Measurements from ENCODE around the gene MBOAT2.

The MBOAT2 gene

DNA sequence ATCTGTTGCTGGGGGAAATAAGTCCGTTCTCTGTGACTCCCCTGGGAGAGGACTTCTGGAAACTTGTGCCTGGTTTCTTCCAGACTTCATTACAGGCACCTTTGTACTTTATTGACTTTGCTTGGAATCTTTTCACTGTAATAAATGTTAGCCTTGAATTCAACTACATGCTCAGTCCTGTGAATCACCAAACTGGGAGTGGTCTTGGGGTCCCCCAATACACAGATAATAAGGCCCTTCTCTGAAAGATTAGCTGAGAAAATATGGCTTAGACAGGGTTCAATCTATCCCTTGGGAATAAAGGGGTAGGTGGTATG lies 117.3 kb downstream of the MBOAT2 start:
- ChIA-PET CTCF (interaction anchor here (0.7 to 0.8 kb wide), 2 partner anchors 8 to 13 kb away, joined by 3 read pairs; no protein-coding TSS in a partner anchor), POLR2A (no interaction called here)
- no peak for DNase-seq (ENCODE audit: low read depth, low spot score)
- TF ChIP-seq, protein P1, sequence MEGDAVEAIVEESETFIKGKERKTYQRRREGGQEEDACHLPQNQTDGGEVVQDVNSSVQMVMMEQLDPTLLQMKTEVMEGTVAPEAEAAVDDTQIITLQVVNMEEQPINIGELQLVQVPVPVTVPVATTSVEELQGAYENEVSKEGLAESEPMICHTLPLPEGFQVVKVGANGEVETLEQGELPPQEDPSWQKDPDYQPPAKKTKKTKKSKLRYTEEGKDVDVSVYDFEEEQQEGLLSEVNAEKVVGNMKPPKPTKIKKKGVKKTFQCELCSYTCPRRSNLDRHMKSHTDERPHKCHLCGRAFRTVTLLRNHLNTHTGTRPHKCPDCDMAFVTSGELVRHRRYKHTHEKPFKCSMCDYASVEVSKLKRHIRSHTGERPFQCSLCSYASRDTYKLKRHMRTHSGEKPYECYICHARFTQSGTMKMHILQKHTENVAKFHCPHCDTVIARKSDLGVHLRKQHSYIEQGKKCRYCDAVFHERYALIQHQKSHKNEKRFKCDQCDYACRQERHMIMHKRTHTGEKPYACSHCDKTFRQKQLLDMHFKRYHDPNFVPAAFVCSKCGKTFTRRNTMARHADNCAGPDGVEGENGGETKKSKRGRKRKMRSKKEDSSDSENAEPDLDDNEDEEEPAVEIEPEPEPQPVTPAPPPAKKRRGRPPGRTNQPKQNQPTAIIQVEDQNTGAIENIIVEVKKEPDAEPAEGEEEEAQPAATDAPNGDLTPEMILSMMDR (IDR thresholded peaks at IDR 0.05; ENCODE audit: insufficient read depth, low read length, missing control alignments) = no peak
- no peak overlapping the region for H3K4me3 ChIP-seq (ENCODE audit: low read depth, low read length)

DNA sequence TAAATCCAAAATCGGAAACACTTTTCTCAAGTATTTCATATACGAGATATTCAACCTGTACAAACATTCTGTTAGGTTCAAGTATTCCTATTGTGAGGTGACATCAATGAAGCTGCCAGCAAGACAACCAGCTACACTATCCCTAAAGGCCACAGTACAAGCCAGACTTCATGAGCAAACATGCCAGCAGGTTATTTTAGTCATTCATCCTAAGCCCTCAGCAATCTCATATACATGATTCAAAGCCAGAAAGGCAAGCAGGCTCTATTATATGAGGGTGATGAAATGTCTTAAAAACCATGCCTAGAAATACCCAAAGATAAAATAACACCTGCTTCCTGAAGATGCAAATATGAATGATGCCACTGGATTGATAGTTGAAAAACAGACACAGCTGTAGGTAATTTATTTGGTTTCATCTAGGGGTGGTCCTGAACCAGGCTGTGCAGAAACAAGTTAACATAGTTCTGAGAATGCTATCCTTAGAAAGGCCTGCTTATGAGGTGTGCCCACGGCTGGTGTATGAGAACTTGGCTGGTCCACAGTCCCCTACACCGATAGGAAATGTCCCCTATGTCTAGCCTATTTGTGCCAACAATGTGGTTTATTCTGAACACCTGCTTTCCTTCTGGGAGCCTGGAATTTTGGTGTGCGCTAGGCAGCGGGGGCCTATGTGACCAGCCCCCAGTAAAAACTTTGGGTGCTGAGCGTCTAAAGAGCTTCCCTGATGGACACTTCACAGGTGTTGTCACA lies 117.9 kb downstream of the MBOAT2 start:
- CTCF ChIA-PET = interaction anchor here (0.7 to 0.8 kb wide), 2 partner anchors 8 to 12 kb away, joined by 3 read pairs; no protein-coding TSS in a partner anchor
- H3K4me3 ChIP-seq (ENCODE audit: low read depth, low read length) = no peak overlapping the region
- TF ChIP-seq, protein P1 (IDR thresholded peaks at IDR 0.05; ENCODE audit: insufficient read depth, low read length, missing control alignments) = no peak
- DNase-seq (ENCODE audit: low read depth, low spot score) = no peak
- POLR2A ChIA-PET = no interaction called here

DNA sequence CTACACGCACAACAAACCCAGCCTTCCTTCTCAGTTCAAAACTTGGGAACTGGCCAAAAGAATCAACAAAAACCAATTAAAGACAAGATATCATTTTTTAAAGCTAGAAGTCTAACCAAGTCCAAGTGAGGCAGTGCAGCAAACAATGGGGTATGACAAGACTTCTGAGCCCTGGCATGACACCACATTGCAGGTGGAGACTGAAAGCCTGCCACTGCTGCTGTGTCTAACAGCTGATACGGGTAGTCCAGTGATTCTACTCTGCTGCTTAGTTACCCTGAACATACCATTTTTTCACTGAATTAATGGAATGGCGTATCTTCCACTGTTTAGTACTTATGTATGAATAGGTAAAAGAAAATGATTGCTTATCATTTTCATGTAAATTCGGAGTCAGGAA lies 118.7 kb downstream of the MBOAT2 start:
- TF ChIP-seq, protein P1 (IDR thresholded peaks at IDR 0.05; ENCODE audit: insufficient read depth, low read length, missing control alignments) = no peak
- ChIA-PET POLR2A (no interaction called here), CTCF (interaction anchor here (1.3 kb wide), 1 partner anchor 10 kb away, joined by 3 read pairs; no protein-coding TSS in a partner anchor)
- DNase-seq (ENCODE audit: low read depth, low spot score) = no peak
- H3K4me3 ChIP-seq (ENCODE audit: low read depth, low read length) = no peak overlapping the region

DNA sequence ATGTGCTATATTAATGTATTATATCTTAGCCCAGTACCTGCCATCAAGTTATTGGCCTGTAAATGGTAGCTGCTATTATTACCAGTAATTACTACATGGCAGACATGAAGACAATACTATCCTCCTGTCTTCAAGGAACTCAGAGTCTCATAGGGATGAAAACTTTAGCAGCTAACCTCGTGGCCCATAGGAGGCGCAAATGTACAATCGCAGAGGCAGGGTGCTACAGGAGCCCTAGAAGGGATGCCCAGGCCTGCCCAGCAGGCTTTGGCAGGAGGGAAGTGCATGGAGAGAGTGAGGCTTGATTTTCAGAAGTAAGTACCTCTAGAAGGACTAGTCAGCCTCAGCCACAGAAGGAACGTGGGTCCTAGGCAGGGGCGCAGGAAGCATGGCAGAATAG lies 121.4 kb downstream of the MBOAT2 start:
- no peak overlapping the region for H3K4me3 ChIP-seq (ENCODE audit: low read depth, low read length)
- no peak for DNase-seq (ENCODE audit: low read depth, low spot score)
- ChIA-PET POLR2A (no interaction called here), CTCF (interaction anchor here (1.1 to 2.1 kb wide), 4 partner anchors 9 to 259 kb away, joined by 3 to 11 read pairs (median 3); no protein-coding TSS in a partner anchor)
- TF ChIP-seq, protein P1 (IDR thresholded peaks at IDR 0.05; ENCODE audit: insufficient read depth, low read length, missing control alignments) = peak; percentile 28

DNA sequence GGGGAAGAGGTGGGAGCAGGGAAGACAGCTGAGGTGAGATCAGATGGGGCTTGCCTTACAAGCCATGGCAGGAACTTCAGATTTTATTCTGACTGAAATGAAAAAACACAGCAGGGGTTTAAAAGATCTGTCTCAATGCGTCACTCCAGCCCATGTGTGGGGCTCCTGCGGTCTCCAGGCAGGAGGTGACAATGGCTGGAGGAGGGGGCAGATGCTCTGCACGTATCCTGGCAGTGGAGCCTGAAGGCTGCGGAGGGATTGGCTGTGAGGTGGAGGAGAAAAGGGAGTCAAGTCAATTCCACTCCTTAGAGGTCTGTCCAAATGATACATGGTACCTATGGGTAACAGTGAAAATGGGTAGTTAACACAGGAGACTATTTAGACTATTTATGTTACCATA lies 125.6 kb downstream of the MBOAT2 start:
- ChIA-PET POLR2A (no interaction called here), CTCF (interaction anchor here (0.7 to 3.1 kb wide), 7 partner anchors 8 to 494 kb away, joined by 3 to 19 read pairs (median 3); no protein-coding TSS in a partner anchor)
- no peak for DNase-seq (ENCODE audit: low read depth, low spot score)
- H3K4me3 ChIP-seq (ENCODE audit: low read depth, low read length) = no peak overlapping the region
- TF ChIP-seq, protein P1 (IDR thresholded peaks at IDR 0.05; ENCODE audit: insufficient read depth, low read length, missing control alignments) = no peak

DNA sequence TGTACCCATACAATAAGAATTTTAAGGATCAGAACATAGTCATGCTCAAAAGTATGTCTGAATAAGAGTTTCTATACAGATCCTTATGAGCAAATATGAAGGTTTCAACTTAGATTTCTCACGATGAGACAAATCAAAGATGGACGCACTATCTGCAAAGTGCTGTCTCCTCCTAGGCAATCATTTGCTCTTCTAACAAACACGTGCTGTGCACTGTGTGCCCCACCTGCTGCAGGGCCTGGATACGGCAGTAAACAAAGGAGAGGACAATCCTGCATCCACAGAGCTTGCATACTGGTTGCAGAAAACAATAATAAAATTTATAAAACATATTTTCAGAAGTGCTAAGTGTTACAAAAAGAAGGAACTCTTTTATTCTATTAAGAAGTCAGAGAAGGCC lies 126.2 kb downstream of the MBOAT2 start:
- CTCF ChIA-PET = interaction anchor here (0.7 to 5.9 kb wide), 4 partner anchors 9 to 262 kb away, joined by 3 to 120 read pairs (median 6); no protein-coding TSS in a partner anchor
- POLR2A ChIA-PET = no interaction called here
- H3K4me3 ChIP-seq (ENCODE audit: low read depth, low read length) = no peak overlapping the region
- no peak for DNase-seq (ENCODE audit: low read depth, low spot score)
- TF ChIP-seq, protein P1 (IDR thresholded peaks at IDR 0.05; ENCODE audit: insufficient read depth, low read length, missing control alignments) = no peak

All from AG04449 (cell line).